Stimulated activated CD4-positive, alpha-beta T cell treated with anti-CD3 and anti-CD28 coated beads, Interleukin-4, amount 100 ng/mL, for 48 hours (primary cell): ENCODE results near the gene LYVE1.

Experiments used
- DNase-seq, 2 donors: peaks; one replicate each; pipeline ENCODE4 v3.0.0-alpha.2; 2020; ENCODE audit warnings: low read depth in 2 of 2

LYVE1 gene

DNA sequence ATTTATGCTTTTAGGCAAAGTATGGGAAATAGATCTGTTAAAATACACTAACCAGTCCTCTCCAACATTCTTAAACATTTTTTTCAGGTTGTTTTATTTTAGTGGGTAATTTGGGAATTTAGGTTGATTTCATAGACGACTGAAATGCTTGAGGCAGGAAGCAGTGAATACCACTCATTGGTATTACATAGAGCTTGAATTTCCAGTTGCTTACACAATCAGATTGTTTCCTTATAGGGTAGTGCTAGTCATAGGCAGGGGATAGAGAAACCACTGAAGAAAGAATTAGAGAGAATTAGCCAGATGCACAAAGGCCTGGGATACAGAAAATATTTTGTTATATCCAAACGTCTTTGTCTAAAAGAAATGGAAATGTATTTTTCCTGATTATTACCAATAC lies 23.9 kb upstream of the LYVE1 start:
- DNase-seq: no peak

DNA sequence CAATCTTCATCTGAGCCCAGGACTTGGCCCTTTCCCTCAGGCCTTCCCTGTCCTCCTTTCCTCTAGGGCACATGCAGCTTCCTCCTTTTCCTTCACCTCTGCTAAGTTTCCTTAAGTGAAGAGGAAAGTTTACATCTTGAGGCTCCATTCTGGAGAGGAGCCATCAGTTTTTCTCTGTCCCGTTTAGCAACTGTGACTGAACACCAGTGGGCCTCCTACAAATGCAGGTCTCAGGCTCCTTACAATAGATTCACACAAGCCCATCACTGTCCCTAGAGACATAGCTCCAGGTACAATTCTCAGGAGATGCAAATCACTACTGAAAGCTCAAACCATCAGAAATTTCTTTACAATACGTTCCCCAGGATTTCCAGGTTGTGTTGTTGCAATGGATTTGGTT lies 23.3 kb upstream of the LYVE1 start:
- DNase-seq: no peak

DNA sequence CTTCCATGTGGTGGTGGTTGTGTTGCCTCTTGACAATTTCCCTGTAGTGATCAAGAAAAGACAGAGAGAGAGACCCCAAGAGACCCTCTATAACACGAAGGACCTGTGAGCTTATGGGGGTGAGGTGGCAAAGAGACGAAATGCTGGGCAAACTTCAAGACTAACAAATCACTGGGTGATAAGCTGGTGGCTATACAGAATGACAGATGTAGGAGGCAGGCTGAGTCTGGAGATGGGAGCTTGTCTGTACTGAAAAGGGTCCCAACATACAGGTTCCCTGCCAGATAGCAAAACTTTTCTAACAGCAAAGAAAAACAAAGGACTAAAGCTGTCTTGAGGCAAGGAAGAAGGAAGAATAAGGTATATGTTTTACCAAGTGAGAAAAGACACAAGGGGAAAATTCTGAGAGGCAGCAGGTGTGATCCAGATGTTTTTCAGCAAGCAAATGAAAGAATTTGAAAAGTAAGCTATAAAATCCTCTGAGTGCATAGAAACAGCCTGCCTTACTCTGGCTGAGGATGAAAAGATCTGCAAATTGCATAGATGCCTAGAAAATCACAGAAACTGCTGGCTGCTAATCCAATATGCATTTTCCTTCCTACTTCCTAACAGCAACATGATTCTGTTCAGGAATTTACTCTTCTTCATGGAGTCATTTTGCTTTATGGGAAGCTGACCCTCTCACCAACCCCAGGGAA lies 21.9 kb upstream of the LYVE1 start:
- DNase-seq: no peak

DNA sequence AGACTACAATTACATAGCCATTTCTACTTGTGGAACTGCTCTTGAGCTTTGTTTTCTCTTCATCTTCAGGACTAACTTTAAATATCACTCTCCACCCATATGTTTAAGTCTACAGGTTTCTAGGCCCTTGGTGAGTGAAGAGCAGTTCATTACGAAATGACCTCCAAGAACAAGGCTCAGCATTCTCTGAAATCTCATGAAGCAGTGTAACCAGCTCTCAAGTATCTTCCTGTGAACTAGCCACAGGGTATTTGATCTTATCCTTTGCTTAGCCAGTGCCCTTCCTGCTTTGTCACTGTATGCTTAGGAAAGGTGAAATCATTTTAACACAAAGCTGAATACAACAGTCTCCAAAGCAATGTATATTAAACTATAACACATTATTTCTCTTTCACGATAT lies 20.4 kb upstream of the LYVE1 start:
- DNase-seq: no peak

DNA sequence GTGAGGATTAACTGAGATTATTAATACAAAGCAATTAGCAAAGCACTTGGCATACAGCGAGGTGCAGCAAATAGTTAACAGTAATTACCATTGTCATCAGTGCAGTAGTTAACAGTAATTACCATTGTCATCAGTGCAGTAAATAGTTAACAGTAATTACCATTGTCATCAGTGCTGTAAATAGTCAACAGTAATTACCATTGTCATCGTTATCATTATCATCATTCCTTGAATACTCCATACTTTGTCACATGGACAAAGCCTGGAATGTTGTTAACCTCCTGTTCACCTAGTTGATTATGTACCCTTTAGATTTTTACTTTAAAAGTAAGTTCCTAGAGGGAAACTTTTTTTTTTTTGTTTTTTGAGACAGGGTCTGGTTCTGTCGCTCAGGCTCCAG lies 19.5 kb upstream of the LYVE1 start:
- no peak for DNase-seq

DNA sequence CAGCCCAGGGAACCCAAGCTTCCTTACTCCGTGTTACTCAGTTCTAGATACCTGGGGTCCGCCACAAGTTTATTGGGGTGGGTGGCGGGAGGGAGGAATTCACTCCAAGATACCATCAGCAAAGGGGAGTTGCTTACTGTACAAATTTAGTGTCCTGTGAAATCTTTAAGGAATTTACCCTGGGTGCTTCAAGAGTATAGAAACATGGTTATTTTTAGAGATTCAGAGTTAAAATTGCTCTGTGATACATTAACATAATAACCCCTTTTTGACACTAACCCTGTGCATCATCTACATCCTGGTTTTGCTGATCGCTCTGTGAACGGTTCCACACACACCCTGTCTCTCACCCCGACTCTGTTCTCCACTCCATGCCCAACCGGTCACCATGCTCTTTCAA lies 18.9 kb upstream of the LYVE1 start:
- DNase-seq: no peak

DNA sequence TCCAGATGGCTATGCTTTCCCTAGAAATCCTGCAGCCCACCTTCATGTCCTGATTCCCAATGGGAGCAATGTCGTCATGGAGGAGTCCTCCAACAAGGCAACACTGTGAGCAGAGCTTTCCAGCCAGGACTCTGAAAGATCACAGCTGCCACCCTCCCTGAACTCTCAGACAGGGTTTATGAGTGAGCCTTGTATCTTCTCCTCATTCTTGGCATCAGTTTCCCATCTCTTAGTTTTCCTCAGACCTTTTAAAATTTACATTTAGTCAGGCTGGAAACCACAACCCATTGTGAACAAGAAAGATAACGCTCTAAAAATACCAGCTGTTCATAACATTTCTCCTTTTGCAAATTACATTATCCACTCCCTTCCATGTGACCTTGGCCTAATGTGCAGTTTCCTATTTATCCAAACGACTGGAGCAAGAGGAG lies 15.6 kb upstream of the LYVE1 start:
- DNase-seq: no peak

DNA sequence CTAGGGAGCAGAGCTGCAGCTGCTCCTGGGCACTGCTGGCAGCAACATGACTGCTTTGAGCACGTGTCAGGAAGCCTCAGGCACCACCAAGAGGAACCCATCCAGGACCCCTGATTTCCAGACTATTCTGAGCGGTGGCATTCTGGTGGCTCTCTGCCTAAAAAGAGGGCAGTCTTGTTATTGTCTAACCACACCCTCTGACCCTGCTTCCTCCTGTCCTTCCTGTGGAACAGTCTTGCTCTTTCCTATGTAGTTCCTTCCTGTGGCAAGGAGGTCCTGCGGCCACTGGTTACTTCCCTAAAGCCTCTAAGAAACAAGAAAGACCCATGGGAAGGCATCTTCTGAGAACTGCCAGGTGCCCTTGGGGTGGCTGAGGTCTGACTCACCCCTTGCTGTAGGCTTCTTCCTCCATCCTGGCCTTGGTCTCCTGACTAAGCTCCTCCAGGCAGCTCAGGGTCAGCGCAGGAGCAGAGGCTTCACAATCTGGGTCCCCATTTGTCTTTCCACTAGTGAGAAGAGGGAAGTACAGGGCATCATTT lies 13.1 kb upstream of the LYVE1 start:
- DNase-seq: no peak

DNA sequence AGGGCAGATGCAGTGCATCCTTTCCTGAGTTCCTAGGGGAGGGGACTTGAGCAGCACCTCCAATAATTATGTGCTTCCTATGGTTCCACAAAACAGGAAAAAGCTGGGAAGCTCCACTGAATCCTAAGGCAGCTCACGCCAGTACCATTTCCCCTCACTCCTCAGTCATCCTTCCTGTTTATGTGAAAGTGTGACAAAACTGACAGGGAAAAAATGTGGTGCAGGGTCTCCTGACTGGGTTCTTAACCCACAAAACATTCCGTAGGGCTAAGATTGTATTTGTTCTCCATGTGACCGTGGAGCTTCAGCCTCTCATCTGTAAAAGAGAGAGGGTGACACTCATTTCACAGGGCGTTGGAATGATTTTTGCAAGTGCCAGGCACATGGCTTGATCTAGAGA lies 12.2 kb upstream of the LYVE1 start:
- no peak for DNase-seq

DNA sequence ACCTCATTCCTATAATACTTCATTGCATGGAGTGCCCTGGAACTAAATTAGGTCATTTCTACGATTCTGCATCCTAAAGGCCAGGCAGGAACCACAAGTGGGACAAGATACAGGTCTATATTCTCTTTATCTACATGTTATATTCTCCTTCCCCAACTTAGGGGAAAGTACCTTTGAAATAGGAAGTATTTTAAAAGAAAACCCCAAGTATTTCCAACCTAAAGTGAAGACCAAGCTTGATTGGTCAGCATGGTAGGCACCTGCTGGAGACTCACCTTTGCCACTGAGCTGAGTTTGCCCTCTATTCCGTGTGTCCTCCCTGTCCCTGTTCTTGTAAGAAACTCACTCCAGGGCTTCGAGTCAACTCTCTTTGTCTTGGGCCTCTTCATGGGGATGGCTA lies 11.2 kb upstream of the LYVE1 start:
- DNase-seq: no peak

DNA sequence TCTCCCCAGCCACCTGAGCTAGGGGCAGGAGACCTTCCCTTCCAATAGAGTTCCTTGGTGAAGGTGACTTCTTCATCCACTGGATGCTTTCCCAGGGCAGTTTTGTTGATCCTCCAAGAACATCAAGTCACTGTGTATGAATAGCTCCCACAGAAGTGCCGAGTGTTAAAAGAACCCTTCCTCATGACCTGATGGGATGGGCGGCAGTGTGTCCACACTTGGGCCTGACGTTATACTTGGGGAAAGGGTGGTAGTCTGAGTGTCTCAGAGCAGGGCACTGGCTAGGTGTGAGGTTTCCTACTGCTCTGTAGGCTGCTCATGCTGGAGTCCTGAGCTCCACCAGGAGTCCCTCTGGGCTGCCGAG lies 7.6 kb upstream of the LYVE1 start:
- DNase-seq: no peak

DNA sequence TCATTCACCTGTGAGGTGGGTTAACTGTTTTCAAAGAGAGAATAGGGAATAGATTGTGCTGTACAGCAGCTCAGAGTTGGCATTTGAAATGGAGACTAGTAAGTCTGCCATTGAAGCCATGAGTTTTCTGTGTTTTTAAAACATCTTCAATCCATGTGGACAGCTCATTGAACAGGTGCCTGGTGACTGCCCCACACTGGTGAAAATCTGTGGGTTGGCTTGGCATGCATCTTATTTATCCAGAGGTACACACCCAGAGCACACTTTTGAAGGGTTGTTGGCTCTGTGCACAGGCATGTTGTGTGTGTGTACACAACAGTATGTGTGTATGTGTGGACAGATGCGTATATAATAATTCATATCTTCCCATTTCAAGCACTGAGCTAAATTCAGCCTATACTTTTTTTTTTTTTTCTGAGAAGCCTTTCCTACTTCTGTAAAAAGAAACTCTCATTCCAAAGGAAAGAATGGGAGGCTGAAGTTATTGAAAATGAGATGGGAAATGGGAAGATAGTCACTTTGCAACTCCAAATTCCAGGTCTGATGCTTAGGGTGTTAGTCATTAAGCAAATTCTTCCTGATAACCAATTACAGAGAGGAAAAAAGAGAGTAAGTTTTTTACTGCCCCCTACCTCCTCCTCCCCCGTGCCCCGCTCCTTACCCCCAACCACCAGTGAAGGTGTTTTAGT lies 7.0 kb upstream of the LYVE1 start:
- DNase-seq: no peak

DNA sequence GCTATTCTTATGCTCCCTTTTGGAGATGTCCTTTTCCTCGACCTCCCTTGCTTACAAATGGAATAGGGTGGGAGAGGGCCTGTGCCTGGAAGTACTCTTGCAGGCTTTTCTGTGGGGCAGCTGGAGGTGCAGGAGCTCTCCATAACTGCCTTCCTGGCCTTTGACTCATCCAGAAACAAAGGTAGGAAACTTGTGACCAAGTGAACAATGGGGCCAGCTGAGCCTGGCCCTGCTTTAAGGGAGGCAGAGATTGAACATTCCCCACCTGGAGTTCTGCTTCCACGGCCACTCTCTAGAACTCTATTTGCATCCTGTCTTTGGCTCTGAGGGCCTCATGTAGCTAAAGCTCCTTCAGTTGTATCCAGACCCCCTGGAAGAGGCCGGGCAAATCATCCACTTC lies 5.1 kb upstream of the LYVE1 start:
- DNase-seq: no peak

DNA sequence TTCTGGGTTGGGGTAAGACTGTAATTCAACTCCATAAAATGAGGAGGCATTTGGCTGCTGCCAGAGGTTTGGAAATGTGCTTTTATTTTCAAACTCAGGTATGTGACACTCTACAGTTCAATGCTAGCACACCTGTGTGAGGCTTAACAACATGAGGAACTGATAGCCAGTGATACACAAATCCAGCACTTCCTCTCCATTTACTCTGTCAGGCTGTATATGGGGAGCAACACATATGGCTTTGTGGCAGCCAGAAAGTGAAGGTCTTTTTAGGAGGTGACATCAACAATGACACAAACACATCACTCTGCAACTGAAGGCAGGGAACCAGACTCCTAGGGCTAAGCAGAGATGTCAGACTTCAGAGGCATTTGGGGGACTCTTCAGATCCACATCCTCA lies 4.6 kb upstream of the LYVE1 start:
- no peak for DNase-seq

DNA sequence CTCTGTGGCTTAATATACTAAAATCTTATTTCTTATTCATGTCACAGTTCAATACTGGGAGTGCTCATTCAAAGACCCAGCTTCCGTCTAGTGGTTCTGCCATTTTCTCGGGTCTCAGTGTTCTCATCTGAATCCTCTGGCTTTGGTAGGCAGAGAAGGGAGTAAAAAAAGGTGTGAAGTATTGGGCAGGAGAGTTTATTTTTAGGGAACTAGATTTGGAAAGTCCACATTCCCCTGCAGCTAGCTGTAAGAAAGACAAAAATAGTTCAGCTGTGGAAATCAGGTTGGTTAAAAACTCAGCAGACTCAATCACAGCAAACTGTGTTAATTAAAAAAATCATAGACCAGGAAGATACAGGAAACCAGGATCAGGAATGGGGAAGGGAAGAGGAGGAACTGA lies 4.1 kb upstream of the LYVE1 start:
- no peak for DNase-seq

DNA sequence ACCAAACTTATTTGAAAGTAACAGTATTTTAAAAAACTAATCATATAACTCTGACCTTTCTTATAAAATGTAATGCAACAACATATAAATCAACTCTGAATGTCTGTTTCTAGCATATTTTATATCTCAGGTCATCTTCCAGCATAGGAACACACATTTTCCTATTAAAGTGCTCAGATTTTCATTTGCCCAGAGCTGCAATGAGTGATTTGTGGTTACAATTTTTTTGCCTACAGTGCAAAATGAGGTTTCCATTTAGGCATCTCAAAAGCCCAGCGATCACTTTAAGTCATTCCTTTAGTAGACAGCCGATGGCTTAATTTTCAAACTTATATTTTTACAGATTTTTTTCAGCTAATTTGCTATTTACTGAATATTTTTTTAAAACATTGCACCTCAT lies 1.0 kb downstream of the LYVE1 start:
- DNase-seq: no peak

DNA sequence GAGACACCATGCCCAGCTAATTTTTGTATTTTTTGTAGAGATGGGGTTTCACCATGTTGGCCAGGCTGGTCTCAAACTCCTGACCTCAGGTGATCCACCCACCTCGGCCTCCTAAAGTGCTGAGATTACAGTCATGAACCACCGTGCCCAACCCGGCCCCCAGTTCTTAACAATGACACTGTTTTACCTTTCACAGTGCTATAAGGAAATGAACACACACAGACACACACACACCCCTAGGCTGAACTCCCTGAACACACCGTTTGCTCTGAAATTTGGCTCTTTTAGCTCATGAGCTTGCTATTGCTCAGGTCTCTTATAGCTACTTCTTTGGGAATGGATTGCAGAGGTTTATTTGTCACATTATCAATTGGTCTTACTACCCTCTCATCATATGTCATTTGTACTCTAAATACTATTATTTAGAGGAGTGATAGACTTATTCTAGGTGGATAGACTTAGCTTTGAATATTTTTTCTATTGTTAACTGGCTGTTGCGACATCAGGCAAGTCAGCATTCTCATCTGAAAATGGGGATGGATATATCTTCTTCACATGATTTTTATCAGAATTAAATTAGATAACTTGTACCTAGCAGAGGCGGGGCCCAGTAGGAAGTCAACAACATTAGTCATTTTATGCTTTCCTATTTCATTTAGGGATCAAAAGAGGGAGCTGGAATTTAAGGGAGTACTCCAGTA lies 2.1 kb downstream of the LYVE1 start:
- DNase-seq: no peak

DNA sequence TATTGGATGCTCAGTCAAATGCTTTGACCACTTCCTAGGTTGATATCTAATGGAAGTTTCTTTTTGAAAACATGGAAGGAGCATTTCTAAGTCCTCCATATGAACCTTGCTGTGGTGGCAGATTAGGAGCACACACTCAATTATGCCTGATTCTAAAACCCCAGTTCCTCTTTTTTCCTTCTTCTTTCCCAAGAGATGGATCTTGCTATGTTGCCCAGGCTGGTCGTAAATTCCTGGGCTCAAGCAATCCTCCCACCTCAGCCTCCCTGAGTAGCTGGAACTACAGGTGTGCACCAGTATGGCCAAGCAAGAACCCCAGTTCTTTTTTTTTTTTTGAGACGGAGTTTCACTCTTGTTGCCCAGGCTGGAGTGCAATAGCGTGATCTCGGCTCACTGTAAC lies 3.0 kb downstream of the LYVE1 start:
- DNase-seq: no peak

DNA sequence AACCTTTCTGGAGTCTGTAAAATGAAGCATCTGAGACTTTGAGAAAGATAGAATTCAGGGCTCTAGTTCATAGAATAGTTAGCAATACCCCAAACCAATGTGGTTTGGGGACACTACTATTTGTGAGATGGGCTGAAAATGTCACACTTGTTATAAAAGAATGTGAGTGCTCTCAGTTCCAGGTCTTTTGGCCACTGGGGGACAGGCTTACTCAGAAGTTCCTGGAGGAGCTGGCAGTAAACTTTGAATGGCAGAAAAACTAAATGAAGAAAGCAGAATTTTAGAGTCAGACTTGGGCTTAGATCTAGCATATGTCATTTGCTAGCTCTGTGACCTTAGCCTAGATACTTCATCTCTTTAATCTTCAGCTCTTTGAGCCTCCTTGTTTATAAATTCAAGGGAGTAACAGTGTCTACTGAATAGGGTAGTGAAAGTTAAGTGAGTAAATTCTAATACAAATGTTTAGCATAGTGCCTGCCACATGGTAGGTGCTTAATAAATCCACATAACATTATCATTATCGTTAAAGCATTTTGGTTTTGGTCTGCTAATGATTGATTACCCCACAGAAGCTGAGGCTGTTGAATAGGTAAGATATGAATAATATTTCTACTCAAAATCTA lies 3.7 kb downstream of the LYVE1 start:
- DNase-seq: no peak

DNA sequence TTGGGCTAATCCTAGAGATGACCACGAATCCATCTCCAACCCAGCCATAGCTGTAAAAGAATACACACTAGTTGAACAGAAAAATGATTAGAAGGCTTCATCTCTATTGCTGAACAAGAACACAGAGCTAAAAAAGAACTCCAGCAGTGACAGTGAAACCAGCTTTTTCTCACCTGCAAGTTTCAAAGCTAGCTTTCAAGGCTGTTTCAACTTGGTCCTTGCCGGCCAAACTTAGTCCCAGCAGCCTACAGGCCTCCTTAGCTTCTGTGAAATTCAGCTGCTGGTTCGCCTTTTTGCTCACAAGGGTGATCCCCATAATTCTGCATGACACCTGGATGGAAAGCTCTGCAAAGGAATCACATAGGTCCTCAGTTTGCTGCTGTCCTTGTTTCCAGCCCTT lies 4.4 kb downstream of the LYVE1 start:
- no peak for DNase-seq

DNA sequence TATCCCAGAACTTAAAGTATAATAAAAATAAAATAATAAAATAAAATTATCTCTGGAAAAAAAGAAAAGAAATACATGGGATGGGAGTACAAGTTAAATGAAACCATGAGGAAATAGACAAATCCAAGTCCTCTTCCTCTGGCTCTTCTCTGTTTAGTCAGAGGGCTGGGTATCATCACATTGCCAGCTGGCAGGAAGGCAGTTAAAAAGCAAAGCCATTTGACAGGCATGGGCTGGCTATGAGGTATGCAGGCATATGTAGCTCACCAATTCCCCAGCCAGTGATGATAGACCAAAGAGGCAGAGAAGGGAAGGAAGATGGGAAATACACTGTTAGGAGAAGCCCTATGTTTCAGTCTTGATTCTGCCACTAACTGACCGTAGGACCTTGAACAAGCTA lies 6.5 kb downstream of the LYVE1 start:
- no peak for DNase-seq

DNA sequence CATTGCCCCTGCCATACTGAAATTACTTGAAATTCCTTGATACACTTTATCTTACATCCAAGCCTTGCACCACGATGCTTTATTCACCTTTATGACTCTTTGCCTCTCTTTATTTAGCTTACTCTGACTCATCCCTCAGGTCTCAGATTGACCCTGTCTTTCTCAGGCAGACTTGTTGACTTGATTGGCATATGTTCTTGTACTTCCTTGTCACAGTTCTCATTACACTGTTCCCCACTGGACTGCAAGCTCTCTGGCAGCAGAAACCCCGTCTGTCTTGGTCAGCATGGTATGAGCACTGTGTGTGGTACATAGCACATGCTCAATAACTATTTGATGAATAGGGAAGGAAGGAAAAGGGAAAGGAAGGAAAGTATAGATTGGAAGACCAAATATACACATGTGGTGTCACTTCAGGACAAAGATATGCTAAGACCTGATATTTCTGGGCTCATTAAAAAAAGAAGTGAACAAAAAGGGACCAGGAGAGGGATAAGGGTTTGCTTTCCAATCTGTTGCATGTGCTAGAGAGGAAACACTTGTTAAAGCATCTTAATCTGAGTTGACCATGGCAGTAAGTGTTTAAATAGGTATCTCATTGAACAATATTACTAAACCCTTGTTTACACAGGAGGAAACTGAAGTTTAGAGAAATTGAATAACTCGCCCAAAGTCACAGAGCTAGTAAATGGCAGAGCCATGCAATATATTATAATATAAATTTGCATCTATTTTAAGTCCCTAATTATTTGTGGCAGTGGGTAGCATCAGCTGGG lies 7.2 kb downstream of the LYVE1 start:
- no peak for DNase-seq
